GM19467 (cell line): ENCODE measurements around the gene RASGRF1.

ENCODE experiments used
- ATAC-seq: cut with Tn5 transposase; IDR thresholded peaks from one replicate; pipeline ENCODE4 v1.9.1; 2021; ENCODE audit warnings: mild to moderate bottlenecking, moderate library complexity; ENCODE audit not compliant: unreplicated experiment

Gene RASGRF1

GRCh38 chr15:79102595-79102994 is 12.0 kb upstream of the RASGRF1 start:
- no peak for ATAC-seq

DNA sequence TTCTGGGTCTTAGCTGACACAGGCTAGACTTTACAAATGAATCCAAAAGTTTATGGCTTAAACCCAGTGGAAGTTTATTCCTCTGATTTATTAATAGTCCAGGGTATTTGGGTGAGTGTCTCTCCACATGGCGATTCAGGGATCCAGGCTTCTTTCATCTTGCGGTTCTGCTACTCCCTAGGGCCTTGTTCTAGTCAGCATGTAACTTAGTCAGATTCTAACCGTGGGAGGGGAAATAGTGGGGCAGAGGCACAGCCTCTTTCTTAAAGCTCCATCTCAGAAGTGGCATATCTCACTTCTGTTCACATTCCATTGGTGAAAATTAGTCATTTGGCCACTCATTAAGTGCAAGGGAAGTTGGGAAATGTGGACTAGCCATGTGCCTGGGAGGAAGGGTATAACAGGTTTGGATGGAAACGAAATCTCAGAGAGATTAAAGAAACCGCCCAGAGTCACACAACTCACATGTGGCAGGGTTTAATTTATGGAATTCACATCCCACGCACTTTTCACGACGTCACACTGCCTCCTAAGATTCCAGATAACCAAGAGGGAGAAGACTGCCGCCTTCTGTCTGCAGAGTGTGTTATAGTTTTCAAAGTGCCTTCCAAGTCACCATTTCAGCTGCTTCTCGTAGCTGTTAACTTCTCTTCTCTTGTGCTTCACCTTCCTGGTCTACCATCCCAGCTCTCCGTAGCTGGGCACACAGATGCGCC is 11.4 kb upstream of the RASGRF1 start:
- ATAC-seq, result no peak

DNA sequence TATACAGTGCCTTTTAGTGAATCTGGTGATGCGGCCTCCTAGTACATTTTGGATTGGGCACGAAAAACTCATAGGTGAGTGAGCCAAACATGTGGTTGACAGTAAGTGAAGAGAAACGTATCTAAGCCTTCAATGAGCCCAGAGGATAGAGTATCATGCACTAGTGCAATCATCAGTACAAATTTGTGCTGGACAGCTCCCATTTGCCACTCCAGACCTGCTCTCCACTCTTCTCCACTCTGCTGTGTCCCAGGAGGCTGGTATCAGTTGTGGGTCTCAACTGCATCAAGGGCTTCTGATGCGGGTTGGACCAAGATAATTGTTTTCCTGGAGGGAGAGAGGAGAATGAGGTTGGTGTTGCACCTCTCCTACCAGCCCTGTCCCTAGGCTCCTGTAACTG is 9.1 kb upstream of the RASGRF1 start:
- no peak for ATAC-seq

DNA sequence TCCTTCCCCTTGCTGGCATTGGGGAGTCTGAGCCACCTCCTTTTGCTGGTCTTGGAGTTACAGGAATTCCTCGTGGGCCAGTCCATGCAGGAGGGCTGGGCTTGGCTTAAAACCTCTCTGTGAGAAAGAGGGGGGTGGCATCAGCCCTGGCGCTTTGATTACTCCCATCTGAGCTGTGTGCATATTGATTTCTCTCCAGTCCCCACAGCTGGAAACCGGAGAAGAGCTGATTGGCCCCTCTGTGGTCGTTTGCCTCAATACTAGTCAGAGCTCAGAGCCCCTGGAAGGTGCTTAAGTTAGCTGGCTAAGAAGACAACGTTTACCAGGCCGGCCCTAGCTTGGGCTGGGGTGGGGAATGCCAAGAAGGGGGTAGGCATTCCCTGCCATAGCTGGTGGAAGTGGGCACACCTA is 4.0 kb upstream of the RASGRF1 start:
- ATAC-seq, result no peak

DNA sequence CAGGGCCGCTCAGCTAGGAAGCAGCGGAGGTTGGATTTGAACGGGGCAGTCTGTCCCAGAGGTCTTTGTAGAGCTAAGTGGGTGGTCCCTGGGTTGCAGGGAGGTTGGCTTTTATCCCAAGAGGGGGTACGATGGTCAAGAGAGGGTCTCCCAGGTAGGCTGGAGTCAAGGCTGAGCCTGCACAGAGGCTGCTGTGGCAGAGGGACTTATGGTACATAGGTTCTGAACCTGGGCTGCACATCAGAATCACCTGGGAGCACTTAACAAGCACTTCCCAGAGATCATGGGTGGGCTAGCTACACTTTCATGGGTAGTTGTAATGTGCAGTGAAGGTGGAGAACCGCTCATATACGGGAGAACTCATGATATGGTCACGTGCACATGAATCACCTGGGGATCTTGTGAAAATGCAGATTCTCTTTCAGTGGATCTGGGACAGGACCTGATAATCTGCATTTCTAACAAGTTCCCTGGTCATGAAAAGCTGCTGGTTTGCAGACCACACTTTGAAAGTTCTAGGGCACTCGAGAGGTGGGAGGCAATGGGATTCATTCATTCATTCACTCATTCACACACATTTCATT is 2.9 kb upstream of the RASGRF1 start:
- ATAC-seq, result no peak

DNA sequence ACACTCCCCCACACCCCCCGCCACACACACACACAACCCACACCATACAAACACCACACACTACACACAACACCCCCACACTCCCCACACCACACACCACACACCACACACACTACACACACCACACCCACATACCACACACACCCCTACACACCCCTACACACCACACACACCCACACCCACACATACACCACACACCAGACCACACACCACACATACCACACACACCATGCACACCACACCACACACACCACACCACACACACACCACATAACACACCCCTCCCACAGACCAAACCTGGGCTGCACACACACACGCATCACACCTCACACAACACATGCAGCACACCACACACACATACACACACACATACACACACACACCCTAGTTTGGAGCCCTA is 1.8 kb upstream of the RASGRF1 start:
- no peak for ATAC-seq

DNA sequence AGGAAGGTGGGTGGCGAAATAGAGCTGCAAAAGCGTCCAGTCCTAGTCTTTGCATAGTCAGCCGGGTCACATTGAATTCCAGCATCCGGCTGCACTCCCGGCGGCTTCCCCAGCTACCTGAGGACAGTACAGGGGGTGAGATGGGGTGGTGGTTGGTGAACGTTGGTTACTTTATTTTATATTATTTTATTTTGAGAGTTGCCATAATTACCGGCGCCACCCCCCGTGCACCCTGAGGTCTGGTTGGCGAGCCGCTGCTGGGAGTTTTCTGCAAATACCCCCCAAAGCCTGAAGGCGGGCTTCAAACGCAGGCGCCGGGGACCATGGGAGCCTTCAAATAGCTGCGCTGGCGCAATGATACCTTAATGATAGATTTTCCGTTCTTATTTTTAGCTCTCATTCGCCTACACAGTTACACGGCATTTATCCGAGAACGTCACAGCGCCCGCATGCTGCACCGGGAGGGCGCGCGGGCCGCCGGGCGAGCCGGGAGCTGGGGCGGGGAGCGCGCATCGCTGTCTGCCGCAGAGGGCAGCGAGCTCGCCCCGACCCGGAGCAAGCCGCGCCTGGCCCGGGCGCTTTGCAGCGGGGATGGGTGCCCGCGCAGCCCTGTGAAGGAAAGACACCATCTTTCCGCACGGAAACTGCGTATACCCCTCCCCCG is 756 bp upstream of the RASGRF1 start:
- ATAC-seq, result no peak

DNA sequence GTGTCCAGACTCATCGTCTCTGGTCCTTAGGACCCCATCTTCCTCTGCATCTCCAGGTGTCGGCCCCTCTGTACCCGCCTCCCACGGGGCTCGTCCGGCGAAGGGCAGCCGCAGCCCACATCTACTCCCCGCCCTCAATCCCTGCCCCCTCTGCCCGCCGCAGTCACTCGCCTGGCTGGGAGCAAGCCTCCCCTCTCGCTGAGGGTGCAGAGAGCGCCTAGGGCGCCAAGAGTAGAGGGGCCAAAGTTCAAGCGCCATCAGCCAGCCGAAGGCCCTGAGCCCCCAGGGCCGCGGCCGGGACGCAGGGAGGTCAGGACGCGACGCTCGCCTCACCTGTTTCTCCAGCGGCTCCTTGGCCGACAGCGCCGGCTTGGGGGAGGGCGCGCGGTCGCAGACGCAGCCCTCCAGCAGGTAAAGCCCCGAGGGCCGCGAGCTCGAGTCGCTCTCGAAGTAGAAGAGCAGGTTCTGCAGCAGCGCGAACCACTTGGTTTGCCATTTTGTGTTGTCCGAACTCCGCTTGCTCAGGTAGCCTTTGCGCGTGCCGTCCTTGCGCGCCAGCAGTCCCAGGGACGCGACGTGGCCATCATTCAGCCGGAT is 592 bp downstream of the RASGRF1 start:
- ATAC-seq, result no peak

DNA sequence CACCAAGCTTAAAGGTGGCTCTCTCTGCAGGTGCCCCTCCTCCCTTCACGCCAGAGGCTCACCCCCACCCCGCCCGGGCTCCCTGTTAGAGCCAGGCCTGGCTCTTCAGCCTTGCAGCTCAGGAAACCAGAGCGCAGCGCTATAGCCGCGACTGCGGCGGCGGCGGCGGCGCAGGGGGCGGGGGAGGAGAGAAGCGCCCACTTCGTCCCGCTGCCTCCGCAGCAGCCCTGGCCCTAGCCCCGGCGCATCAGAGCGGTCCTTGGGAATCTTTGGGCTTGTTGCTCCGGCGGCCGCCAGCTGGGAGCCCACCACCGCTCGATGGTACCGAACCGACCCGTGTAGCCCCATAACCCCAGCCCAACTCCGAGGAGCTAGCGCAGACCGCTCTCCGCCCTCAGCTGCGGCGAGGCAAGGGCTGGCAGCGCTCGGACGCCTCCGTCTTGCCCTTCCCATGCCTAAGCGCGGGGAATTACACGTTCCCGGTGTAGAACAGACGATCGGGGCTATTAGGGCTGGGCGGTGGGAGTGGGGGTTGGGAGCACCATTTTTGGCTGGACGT is 1.2 kb downstream of the RASGRF1 start:
- no peak for ATAC-seq

GRCh38 chr15:79088426-79089205 is 2.0 kb downstream of the RASGRF1 start:
- no peak for ATAC-seq

GRCh38 chr15:79086814-79087213 is 3.8 kb downstream of the RASGRF1 start:
- ATAC-seq, result no peak

DNA sequence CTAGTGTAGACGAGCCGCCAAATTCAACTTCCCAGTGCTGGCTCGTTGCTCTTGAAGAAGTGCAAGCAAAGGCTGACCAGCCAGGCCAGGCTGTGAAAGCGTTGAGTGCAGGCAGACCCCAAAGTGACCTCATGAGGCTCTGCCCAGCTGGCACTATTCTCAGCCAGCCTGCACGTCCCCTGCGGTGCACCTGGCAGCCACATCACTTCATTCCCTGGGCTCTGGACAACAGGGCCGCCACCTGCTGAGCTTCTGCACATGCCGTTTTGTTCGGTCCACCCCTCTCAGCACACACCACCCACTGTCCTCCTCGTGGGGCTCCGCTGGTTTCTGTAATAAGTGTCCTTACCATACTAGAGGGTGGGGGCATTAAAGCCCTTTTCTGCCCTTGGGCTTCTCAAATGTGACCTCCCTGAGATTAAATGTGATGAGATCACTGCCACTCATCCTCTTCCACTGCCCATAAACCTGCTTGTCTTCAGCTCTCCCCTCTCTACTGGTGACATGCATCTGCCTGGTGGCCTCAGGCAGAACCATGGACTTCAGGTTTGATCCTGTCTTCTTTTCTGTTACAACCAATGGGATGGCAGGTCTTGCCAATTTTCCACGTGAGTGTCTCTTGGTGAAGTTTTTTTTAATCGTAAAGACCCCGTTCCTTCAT is 6.1 kb downstream of the RASGRF1 start:
- ATAC-seq, result no peak

- no peak for ATAC-seq
These were observed 7.4 kb downstream of the RASGRF1 start for GRCh38 chr15:79083154-79083553.

GRCh38 chr15:79082363-79083070 is 8.1 kb downstream of the RASGRF1 start:
- ATAC-seq, result no peak

GRCh38 chr15:79078763-79079410 is 11.7 kb downstream of the RASGRF1 start:
- ATAC-seq, result no peak

DNA sequence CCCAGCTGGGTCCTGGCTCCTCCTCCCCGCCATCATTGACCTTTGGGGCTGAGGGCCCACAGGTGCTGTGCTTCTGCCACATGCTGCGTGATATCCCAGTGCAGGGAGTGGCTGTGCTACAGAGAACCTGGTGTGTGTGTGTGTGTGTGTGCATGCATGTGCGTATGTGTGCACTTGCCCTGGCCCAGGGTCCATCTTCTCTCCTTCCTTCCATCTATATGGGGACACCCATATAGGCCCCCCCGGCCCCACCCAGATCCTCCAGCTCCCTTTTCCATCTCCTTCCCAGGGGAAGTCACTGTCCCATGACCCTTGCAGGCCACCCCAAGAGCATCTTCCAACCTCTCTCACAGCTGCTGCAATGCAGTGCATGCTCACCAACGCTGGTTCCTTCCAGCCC is 12.6 kb downstream of the RASGRF1 start:
- no peak for ATAC-seq

- ATAC-seq, result no peak
These were observed 13.9 kb downstream of the RASGRF1 start for GRCh38 chr15:79076661-79077060.

DNA sequence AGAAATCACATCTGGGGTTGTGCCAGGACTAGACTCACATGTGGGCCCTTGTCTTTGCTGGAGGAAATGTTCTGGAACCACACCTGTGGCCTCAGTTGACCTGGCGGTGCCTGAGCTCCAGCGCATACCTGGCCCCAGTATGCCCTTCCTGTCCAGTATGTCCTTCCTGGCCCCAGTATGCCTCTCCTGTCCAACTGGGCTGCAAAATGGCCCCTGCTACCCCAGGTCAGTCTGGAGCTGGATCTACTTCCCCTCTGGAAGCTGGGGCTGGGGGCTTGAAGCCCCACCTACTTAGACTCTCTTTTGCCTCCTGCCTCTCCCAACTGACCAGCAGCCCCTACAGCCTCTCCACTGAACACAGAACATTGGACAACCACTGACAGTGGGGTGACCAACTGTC is 15.3 kb downstream of the RASGRF1 start:
- ATAC-seq, result no peak

GRCh38 chr15:79073336-79073735 is 17.2 kb downstream of the RASGRF1 start:
- ATAC-seq, result no peak
